HepG2 (cell line): ENCODE results near the gene C19orf38. TPM values are rescaled to one million over a fixed set of nuclear protein-coding genes. Genes with fewer than 3 reads are reported as not detected.
"Not testable (repeated sequence)": the region's sequence is repeated elsewhere in the genome, so short reads cannot be mapped to it uniquely, and the experiment has no call there.

Experiments used
- ATAC-seq: fragments of 200-7000 bp; cut with Tn5 transposase; 3 replicates; pipeline ENCODE4 v1.9.1; 2020; ENCODE audit warnings: mild to moderate bottlenecking, moderate library complexity
- BruUV-seq: library from RNA; stranded (reverse); fragments of 400-500 nt; replicated peaks from 2 replicates; lab custom pipeline; 2021; lab: Mats Ljungman, UMichigan
- CTCF ChIA-PET: fragments of 300-600 bp; formaldehyde crosslinking; extraction: SDS; loops from one replicate; lab custom pipeline; 2021; ENCODE audit warnings: low total read pairs, inconsistent platforms, low intra/inter-chr PET ratio; lab: Yijun Ruan, JAX
- POLR2A ChIA-PET: fragments of 350-600 bp; sonication (Branson Sonifier 250); formaldehyde crosslinking; loops from one replicate; lab custom pipeline; 2020; ENCODE audit warnings: antibody characterized with exemption, inconsistent platforms; lab: Yijun Ruan, JAX
- DNase-seq: peaks from one replicate; pipeline ENCODE4 v3.0.0-alpha.2; 2015; ENCODE audit warnings: low spot score
- FAIRE-seq: peaks from 3 replicates; lab custom pipeline; 2011; peaks lifted over from hg19 to GRCh38; lab: Jason Lieb, UNC
- H2AFZ ChIP-seq: one replicate; pipeline ENCODE4 v1.6.1; 2011; ENCODE audit warnings: low read length, inconsistent platforms
- H3K27ac ChIP-seq: fragments of 300-600 bp; 3 replicates; pipeline ENCODE4 v1.8.0; 2011; ENCODE audit warnings: mixed run types, mild to moderate bottlenecking, mixed read lengths, low read length, inconsistent platforms; ENCODE audit not compliant: insufficient read depth; ENCODE audit errors: extremely low read length
- H3K27me3 ChIP-seq, 2 experiments: fragments of 200-600 bp in 1 of 2; 2 replicates in 1 of 2; 3 replicates in 1 of 2; pipeline versions ENCODE4 v1.6.0 to v1.8.0; 2011; ENCODE audit warnings: low read length in 2 of 2, mild to moderate bottlenecking in 2 of 2, moderate library complexity in 2 of 2, inconsistent platforms in 1 of 2; ENCODE audit not compliant: insufficient read depth in 2 of 2, control insufficient read depth in 1 of 2
- H3K36me3 ChIP-seq, 2 experiments: fragments of 200-600 bp in 1 of 2; replicated peaks in 1 of 2; 2 replicates in 1 of 2; 3 replicates in 1 of 2; pipeline versions ENCODE4 v1.5.1 to v1.8.0; 2011; ENCODE audit warnings: low read length in 2 of 2, inconsistent platforms in 1 of 2; ENCODE audit not compliant: insufficient read depth in 2 of 2, control insufficient read depth in 1 of 2
- H3K4me1 ChIP-seq: 2 replicates; pipeline ENCODE4 v1.5.1; 2012; ENCODE audit warnings: low read length, inconsistent platforms; ENCODE audit not compliant: insufficient read depth
- H3K4me2 ChIP-seq: 2 replicates; pipeline ENCODE4 v1.6.0; 2011; ENCODE audit warnings: low read depth, low read length, inconsistent platforms
- H3K4me3 ChIP-seq, 3 experiments: fragments of 200-600 bp in 1 of 3; sonication (generic), shearing (Covaris generic) in 1 of 3; replicated peaks in 1 of 3; 2 replicates each; pipeline ENCODE4 v1.5.1; 2011 to 2016; ENCODE audit warnings: low read length in 3 of 3, inconsistent platforms in 2 of 3, low read depth in 2 of 3, mild to moderate bottlenecking in 2 of 3, control low read depth in 1 of 3, mixed read lengths in 1 of 3; ENCODE audit not compliant: insufficient read depth in 1 of 3
- H3K79me2 ChIP-seq: one replicate; pipeline ENCODE4 v1.6.1; 2011; ENCODE audit warnings: low read length, inconsistent platforms; ENCODE audit not compliant: insufficient read depth
- H3K9ac ChIP-seq: 2 replicates; pipeline ENCODE4 v1.6.0; 2011; ENCODE audit warnings: mild to moderate bottlenecking, low read depth, low read length, inconsistent platforms; ENCODE audit not compliant: insufficient read depth
- H3K9me3 ChIP-seq: 2 replicates; pipeline ENCODE4 v1.5.1; 2012; ENCODE audit warnings: mild to moderate bottlenecking, low read length
- H4K20me1 ChIP-seq: 2 replicates; pipeline ENCODE4 v1.6.0; 2011; ENCODE audit warnings: inconsistent platforms, mild to moderate bottlenecking, low read length, moderate library complexity; ENCODE audit not compliant: insufficient read depth
- CEBPG ChIP-seq: IDR thresholded peaks from 2 replicates; pipeline ENCODE4 v1.6.1; 2016
- TEAD3 ChIP-seq: optimal IDR thresholded peaks from 2 replicates; pipeline ENCODE3; 2016; ENCODE audit warnings: borderline replicate concordance
- THAP11 ChIP-seq: IDR thresholded peaks from 2 replicates; pipeline ENCODE4 v1.6.1; 2016; ENCODE audit warnings: missing biosample characterization, missing genetic modification reagents
- ZBTB33 ChIP-seq: sonication (generic); formaldehyde crosslinking; IDR thresholded peaks from 2 replicates; pipeline ENCODE4 v1.4.0; 2020; ENCODE audit warnings: missing genetic modification reagents
- ZMYM3 ChIP-seq: sonication (generic); formaldehyde crosslinking; IDR thresholded peaks from 2 replicates; pipeline ENCODE4 v1.5.1; 2020; ENCODE audit warnings: mild to moderate bottlenecking, missing genetic modification reagents
- ZNF121 ChIP-seq: sonication (generic); formaldehyde crosslinking; IDR thresholded peaks from 2 replicates; pipeline ENCODE4 v1.5.0; 2020; ENCODE audit warnings: mild to moderate bottlenecking, missing genetic modification reagents
- ZNF460 ChIP-seq: sonication (generic); formaldehyde crosslinking; IDR thresholded peaks from 2 replicates; pipeline ENCODE4 v1.5.1; 2020; ENCODE audit warnings: missing genetic modification reagents, mild to moderate bottlenecking, borderline replicate concordance
- ZNF770 ChIP-seq: sonication (generic); formaldehyde crosslinking; IDR thresholded peaks from 2 replicates; pipeline ENCODE4 v1.5.0; 2020; ENCODE audit warnings: mild to moderate bottlenecking, missing genetic modification reagents
- WGBS: methylation state at CpG from one replicate; pipeline ENCODE4 v1.1.6; 2017; ENCODE audit warnings: low lambda C conversion rate; 5-methylcytosine and 5-hydroxymethylcytosine counted together
- in situ Hi-C: cut with HindIII; loops from 2 replicates; pipeline ENCODE4 v1.10.0; 2017; ENCODE audit warnings: low pct_unique_long_range_greater_than_20kb; ENCODE audit not compliant: extremely low pct_ligation_motif_present
- intact Hi-C: fragments of 100-400 bp; cut with micrococcal nuclease; formaldehyde crosslinking; loops from one replicate; pipeline ENCODE4 v1.10.0; 2022; ENCODE audit not compliant: unreplicated experiment
- polyA plus RNA-seq, 8 experiments: library from polyadenylated mRNA; depleted of rRNA in 3 of 8; stranded (reverse) in 7 of 8; unstranded in 1 of 8; fragments of >200 nt; fragmentation: Illumina TruSeq in 4 of 8; extraction: Trizol in 4 of 8; gene quantifications; 2 replicates each; pipeline versions ENCODE4 v1.2.1 to v1.2.3, GENCODE V29; 2011 to 2016; ENCODE audit warnings: low read depth in 4 of 8, missing spikeins in 1 of 8, mixed read lengths in 1 of 8; ENCODE audit not compliant: insufficient read depth in 1 of 8
- total RNA-seq, 5 experiments: library from RNA; depleted of rRNA; stranded (reverse); fragments of >200 nt; fragmentation: Illumina TruSeq; extraction: Trizol; gene quantifications; 2 replicates each; pipeline ENCODE4 v1.2.3, GENCODE V29; 2016; ENCODE audit warnings: low read depth in 1 of 5

Gene C19orf38
- total and polyA plus RNA-seq, 2 of the 13 experiments (the other 11 are each of a cell fraction or from before 2014, with no cell fraction given): 0.11 TPM; not detected in 1

DNA sequence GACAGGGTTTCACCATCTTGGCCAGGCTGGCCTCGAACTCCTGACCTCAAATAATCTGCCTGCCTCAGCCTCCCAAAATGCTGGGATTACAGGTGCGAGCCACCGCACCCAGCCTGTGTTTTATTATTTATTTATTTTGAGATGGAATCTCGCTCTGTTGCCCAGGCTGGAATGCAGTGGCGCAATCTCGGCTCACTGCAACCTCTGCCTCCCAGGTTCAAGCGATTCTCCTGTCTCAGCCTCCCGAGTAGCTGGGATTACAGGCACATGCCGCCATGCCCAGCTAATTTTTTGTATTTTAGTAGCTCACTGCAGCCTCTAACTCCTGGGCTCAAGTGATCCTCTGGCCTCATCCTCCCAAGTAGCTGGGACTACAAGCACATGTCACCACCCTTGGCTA is 29.4 kb downstream of the C19orf38 start:
- H3K9ac ChIP-seq, FAIRE-seq, CTCF ChIA-PET, H3K4me2 ChIP-seq, DNase-seq, H2AFZ ChIP-seq, ATAC-seq, H3K36me3 ChIP-seq, BruUV-seq, H3K4me3 ChIP-seq, H3K27me3 ChIP-seq, in situ Hi-C loops, H3K9me3 ChIP-seq: not testable (repeated sequence)
- POLR2A ChIA-PET: interaction anchor here (1.2 kb wide), 1 partner anchor 42 kb away, joined by 5 read pairs; the partner anchor contains the start of gene TMED1
- H3K4me1 ChIP-seq: peaks cover 87% of the 10 kb centered on the region
- peak overlapping the region; percentile 70 for H3K27ac ChIP-seq
- intact Hi-C loops: loop anchor here (10.0 kb wide), 1 partner anchor 47 kb away; the partner anchor contains the start of genes TIMM29 and YIPF2
- WGBS: 90% methylated on average over 9 of the region's 9 CpGs
- H3K79me2 ChIP-seq: peaks cover 82% of the 10 kb centered on the region
- TF ChIP-seq TEAD3 (peak; percentile 66), CEBPG (CRISPR knock-in tag) (peak; percentile 59; the same call in 1 of the 2 replicates), ZMYM3 (CRISPR knock-in tag) (0 out of 2 replicates have a peak, but pooled peaks have one; percentile 15), ZNF770 (CRISPR knock-in tag) (peak; percentile 90), ZNF121 (CRISPR knock-in tag) (peak; percentile 88; the same call in 1 of the 2 replicates), ZBTB33 (CRISPR knock-in tag) (0 out of 2 replicates have a peak, but pooled peaks have one; percentile 41), THAP11 (peak; percentile 49; the same call in 1 of the 2 replicates), ZNF460 (peak; percentile 88)
- TF ChIP-seq, all 625 proteins: peak for 8; not testable (repeated sequence) for 617
- not testable (repeated sequence) for H4K20me1 ChIP-seq
